GM19324 (cell line): ENCODE measurements around the gene MRPS18A.

ENCODE experiments used
- ATAC-seq: cut with Tn5 transposase; IDR thresholded peaks from one replicate; pipeline ENCODE4 v1.9.1; 2021; ENCODE audit warnings: mild to moderate bottlenecking, moderate library complexity; ENCODE audit not compliant: unreplicated experiment, low FRiP score

The MRPS18A gene

GRCh38 chr6:43699564-43700186, 12.1 kb upstream of the MRPS18A start:
- no peak for ATAC-seq

GRCh38 chr6:43698584-43699349, 11.2 kb upstream of the MRPS18A start:
- no peak for ATAC-seq

GRCh38 chr6:43697421-43697820, 9.8 kb upstream of the MRPS18A start:
- no peak for ATAC-seq

- no peak for ATAC-seq
Observed at GRCh38 chr6:43695967-43696291, 8.3 kb upstream of the MRPS18A start.

DNA sequence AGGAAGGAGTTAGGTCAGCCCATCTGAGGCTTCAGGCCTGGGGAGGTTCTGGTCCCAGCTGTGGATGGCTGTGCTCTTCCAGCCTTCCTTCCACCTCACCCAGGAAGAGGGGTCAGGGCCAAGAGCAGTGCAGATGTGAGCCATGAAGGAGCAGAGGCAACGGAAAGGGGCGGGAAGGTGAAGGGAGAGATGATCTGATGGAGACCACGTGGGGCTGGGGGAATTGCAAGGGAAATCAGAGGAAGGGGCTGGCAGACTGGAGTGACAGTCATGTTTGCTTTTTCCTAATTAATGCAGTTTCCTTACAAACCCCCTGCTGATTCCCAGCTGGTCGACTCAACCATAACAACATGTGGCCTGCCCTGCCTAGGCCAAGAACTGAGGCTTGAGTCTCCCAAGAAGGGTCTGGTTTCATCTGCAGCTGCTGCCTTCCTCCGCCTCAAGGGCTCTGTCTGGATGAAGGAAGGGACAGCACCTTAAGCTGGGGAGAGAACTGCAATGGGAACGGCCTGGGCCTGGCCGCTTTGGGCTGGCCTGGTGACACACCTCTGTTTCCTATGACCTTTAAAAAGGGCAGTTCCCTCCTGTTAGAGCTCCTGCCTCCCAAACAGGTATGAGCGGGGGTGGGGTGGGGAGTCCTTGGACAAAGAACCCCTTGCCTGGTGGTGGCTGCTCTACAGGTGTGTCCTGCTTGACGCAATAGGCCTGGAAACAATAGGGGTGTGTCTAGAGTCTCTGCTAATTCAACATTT, 7.8 kb upstream of the MRPS18A start:
- no peak for ATAC-seq

GRCh38 chr6:43689421-43689820, 1.8 kb upstream of the MRPS18A start:
- no peak for ATAC-seq

- no peak for ATAC-seq
Observed at GRCh38 chr6:43687079-43687436, 533 bp downstream of the MRPS18A start.

DNA sequence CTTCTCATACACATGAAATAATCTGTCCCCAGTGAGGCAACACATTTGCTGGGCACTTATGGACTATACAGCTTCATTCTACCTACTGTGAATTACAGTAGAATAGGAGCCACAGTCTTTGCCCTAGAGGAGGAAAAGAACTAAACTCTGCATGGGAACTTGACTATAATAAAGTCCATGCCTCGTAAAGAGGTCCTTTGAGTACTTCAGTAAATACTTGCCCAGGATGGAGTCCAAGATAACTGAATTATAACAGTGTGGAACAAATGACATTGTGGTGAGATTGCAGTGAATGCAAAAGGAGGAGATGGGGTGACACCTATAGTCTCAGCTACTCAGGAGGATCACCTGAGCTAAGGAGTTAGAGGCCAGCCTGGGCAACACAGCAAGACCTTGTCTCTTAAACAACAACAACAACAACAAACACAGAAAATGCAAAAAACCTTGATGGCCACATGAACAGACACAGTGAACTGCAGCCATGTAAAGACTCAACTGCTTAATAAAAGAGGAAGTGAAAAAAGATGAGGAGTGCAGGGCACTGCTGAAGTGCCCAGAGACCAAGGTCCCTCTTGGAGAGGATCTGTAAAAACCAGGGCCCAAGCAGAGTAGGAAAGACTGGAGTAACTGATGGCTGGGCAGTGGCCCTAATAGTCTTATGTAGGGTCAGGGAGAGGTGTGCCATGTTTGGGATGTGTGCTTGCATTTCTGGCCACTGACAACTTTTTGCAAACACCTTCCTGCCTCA, 3.7 kb downstream of the MRPS18A start:
- no peak for ATAC-seq

- ATAC-seq: no peak
Observed at GRCh38 chr6:43682724-43683429, 4.7 kb downstream of the MRPS18A start.

DNA sequence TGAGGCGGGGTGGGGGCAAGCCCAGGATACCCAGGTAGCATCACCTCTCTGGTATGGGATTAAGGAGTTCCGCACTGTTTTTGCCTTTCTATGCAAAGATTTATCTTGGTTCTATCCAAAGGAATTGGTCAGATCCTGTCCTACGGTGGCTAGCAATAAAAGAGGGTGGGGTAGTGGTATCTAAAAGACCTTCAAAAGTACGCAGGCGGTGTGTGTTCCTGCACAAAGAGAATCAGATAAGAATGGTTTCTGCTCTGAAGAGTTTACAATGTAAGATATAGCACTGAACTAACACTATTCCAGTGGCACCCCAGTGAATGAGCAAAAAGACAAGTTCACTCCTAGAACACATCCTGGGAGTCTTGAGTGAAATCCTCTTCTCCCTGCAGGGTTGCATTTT, 6.3 kb downstream of the MRPS18A start:
- ATAC-seq: no peak

DNA sequence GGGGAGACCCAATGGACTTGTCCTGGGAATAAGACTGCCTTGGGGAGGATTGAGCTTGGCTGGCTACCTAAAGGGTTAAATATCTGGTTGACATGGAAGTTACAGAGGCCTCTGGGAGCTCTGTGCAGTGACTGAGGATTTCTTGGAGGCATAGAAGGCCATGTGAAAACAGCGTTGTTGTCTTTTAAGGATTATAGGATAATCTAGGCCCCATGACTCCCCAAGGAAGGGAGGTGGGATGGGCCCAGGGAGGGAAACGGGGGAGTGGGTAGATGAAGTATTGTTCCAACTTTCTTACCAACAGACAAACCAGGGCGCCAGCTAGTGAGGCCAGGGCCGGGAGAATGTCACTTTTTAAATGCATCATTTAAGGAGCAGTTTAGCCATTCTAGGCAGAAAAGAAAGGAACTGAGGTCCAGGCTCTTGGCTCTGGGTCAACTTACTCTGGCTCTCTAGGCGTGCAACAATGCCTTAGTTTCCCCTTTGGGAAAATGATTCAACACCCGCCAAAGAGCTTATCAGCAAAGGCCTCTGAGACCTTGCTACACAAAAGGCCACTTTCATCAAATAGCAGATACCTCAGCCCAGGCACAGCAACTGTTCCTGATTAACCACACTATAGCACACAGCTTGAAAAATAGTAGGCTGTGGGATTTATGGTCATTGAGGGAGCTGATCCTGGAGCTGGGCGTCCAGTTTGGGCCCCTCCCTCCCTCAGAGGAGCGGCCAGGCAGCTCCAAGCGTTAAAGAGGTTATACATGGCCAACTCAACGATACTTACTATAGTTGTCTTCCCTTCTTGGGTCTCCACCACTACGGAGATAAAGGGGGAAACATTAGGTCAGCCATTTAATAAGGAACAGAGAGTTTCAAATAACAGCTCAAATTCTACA, 7.0 kb downstream of the MRPS18A start:
- ATAC-seq: no peak

- no peak for ATAC-seq
Observed at GRCh38 chr6:43679057-43679456, 8.5 kb downstream of the MRPS18A start.

DNA sequence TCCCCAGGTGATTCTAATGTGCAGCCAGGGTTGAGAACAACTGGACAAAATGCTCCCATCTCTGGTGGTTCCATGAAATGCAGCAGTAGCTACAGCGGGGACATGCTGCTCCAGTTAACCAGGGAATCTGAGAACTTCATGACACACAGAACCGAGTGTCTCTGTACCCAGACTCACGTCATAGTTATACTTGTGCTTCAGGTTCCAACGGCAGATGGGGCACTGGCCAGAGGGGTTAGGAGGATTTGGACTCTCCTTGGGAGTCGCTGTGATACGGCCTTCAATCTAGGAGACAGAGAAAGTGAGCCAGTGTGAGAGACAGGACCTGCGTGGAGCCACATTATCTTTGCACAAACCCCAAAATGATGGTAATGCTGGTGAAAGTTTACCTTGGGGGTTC, 9.2 kb downstream of the MRPS18A start:
- ATAC-seq: no peak

- no peak for ATAC-seq
Observed at GRCh38 chr6:43677759-43678158, 9.8 kb downstream of the MRPS18A start.

DNA sequence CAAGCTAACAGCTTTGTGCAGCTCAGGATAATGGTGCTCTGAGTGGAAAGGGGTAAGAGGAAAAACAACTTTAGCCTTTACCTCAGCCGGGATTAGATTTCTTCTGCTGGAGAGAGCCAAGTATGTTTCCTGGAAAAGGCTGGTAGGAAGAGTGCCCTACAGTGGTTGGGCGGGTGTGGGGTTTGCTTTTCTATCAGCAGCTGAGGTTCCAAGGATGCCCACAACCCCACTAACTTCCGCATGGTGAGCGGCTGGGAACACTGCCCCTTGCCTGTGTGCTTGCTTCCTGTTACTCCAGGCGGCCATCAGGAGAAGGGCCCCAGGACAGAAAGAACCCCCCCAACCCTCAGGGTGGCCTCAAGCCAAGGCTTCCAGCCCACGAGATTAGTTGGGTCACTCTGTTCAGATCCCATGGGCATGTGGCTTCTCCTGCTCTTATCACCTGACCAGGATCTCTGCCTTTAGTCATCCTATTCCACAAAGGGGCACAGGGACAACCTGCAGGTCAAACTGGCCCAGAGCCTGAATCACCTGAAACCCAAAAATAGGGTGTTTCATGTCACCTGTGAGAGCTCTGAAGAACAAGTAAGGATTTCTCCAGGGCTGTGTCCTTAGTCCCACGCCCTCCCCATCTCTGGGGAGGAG, 10.5 kb downstream of the MRPS18A start:
- no peak for ATAC-seq

DNA sequence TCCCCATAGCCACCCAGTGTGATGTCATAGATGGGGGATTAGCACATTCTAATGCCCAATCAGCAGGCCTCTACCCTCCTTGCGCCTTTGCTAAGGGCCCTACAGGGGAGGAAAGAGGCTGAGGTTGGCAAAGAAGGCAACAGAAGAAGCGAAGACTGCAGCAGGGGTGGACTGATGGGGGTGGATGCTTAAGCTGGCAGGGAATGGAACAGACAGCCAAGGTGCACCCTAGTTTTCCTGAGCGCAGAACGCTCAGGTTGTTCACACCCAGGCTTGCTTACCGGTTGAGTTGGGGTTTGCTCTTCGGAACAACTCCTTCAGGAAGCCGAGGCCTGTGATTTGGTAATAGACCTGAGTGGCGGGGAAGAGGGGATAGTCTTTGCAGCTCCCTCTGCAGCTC, 12.7 kb downstream of the MRPS18A start:
- no peak for ATAC-seq

DNA sequence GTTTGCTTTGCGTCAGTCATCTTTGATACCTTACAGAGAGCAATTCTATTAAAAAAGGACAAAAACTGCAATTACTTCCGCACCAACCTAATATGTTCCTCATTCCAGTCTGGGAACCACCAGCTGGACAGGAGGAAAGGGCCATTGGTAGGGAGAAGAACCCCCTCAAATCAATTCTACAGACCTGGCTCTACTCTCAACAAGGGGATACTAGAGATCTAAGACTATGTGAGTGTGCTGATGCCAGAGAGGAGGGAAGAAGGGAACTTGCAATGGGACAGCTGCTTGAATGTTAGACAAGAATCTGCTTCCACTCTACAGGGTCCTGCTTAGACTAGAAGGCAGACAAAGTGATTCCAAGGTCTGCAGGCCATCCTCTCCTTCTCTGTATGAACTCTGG, 13.3 kb downstream of the MRPS18A start:
- ATAC-seq: no peak

DNA sequence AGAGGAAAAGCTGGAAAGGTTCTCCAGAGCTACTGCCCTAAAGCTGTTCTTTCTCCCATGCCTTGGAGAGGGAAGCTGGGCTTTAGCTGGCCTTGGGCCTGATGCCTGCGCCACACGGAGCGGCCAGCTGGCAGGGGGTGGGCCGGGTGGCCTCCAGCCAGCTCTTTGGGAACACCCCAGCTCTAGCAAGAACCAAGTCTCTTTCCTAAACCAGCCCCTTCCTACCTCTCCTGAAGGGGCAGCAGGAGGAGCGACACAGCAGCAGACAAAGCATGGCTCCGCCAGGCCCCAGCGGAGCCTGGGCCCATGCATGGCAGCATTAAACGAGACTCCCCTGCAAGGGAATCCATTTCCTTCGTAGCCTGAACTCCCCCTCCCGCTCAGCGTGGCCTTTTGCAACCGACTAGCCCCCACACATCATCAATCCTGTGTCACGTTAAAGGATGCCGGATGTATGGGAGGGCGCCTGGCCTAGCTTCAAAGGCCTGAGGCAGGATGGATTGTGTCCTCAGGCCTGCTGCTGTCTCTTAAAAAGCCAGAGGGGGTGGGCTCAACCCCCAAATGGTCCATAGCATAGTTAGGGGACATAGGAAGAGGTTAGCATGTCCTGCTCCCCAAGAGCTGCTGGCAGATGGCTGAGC, 14.0 kb downstream of the MRPS18A start:
- ATAC-seq: no peak
